SU-DHL-6 (cell line): ENCODE measurements around the gene CACNA1C.

ENCODE experiments used
- H2AFZ ChIP-seq: fragments of 200-600 bp; sonication (generic); 2 replicates; pipeline ENCODE4 v1.6.1; 2014; ENCODE audit warnings: low read depth, mild to moderate bottlenecking, moderate library complexity, mixed read lengths, antibody characterized with exemption, low read length; ENCODE audit not compliant: severe bottlenecking
- H3F3A ChIP-seq: fragments of 200-600 bp; shearing (Covaris generic); 2 replicates; pipeline ENCODE4 v1.6.0; 2016; ENCODE audit warnings: antibody characterized with exemption, mild to moderate bottlenecking; ENCODE audit not compliant: insufficient read depth
- H3K27ac ChIP-seq: fragments of 200-600 bp; sonication (generic); 2 replicates; pipeline ENCODE4 v1.5.1; 2016; ENCODE audit warnings: low read depth, mild to moderate bottlenecking, low read length, moderate library complexity, mixed read lengths
- H3K27me3 ChIP-seq: fragments of 200-600 bp; sonication (generic), shearing (Covaris generic); 2 replicates; pipeline ENCODE4 v1.6.0; 2014; ENCODE audit warnings: mild to moderate bottlenecking, low read length
- H3K36me3 ChIP-seq: fragments of 200-600 bp; sonication (generic); 2 replicates; pipeline ENCODE4 v1.6.1; 2014; ENCODE audit warnings: mild to moderate bottlenecking, low read length, mixed read lengths
- H3K4me2 ChIP-seq: fragments of 300-600, 200-600 bp; shearing (Covaris generic), sonication (generic); 2 replicates; pipeline ENCODE4 v1.6.0; 2014; ENCODE audit warnings: low read length, low read depth, mild to moderate bottlenecking; ENCODE audit not compliant: poor library complexity, severe bottlenecking
- H3K4me3 ChIP-seq: fragments of 200-600 bp; sonication (generic); 2 replicates; pipeline ENCODE4 v1.5.1; 2014; ENCODE audit warnings: antibody characterized with exemption, low read length, mild to moderate bottlenecking, mixed read lengths; ENCODE audit not compliant: insufficient read depth, poor library complexity, severe bottlenecking
- H3K79me2 ChIP-seq: fragments of 200-600 bp; sonication (generic); 2 replicates; pipeline ENCODE4 v1.6.1; 2014; ENCODE audit warnings: mild to moderate bottlenecking, low read length, moderate library complexity; ENCODE audit not compliant: insufficient read depth
- H3K9ac ChIP-seq: fragments of 200-600 bp; sonication (generic); 2 replicates; pipeline ENCODE4 v1.7.0; 2014; ENCODE audit warnings: mild to moderate bottlenecking, low read length
- H3K9me2 ChIP-seq: fragments of 200-600 bp; sonication (generic); replicated peaks from 2 replicates; pipeline ENCODE4 v1.6.1; 2014; ENCODE audit warnings: low read length; ENCODE audit not compliant: insufficient read depth
- H3K9me3 ChIP-seq: fragments of 200-600 bp; sonication (generic); 2 replicates; pipeline ENCODE4 v1.6.1; 2014; ENCODE audit warnings: low read length, mixed read lengths; ENCODE audit not compliant: insufficient read depth
- H4K20me1 ChIP-seq: fragments of 200-600 bp; sonication (generic); 2 replicates; pipeline ENCODE4 v1.6.1; 2014; ENCODE audit warnings: low read depth, mild to moderate bottlenecking, antibody characterized with exemption, low read length, moderate library complexity, mixed read lengths
- CTCF ChIP-seq: fragments of 200-600 bp; sonication (generic); IDR thresholded peaks from one replicate; pipeline ENCODE4 v1.5.1; 2017; ENCODE audit warnings: antibody characterized with exemption, mild to moderate bottlenecking, low read length, moderate library complexity; ENCODE audit not compliant: insufficient read depth, poor library complexity, severe bottlenecking
- EZH2phosphoT487 ChIP-seq: fragments of 200-600 bp; sonication (generic), shearing (Covaris generic); conservative IDR thresholded peaks from 2 replicates; pipeline ENCODE4 v1.6.1; 2018; ENCODE audit warnings: mild to moderate bottlenecking, antibody characterized with exemption, low read length, moderate library complexity, mixed read lengths

Gene CACNA1C

GRCh38 chr12:2248087-2248900 is 195.5 kb downstream of the CACNA1C start:
- H3K4me3 ChIP-seq, result peak overlapping the region; percentile 12
- H3K9ac ChIP-seq, result peak overlapping the region; percentile 69
- H2AFZ ChIP-seq, result no peak overlapping the region
- no peaks in the 10 kb centered on the region for H3K36me3 ChIP-seq
- no peaks in the 10 kb centered on the region for H3K27me3 ChIP-seq
- H3F3A ChIP-seq, result peaks cover 53% of the 10 kb centered on the region
- H3K9me2 ChIP-seq, result no peaks in the 10 kb centered on the region
- H4K20me1 ChIP-seq, result no peaks in the 10 kb centered on the region
- H3K79me2 ChIP-seq, result no peaks in the 10 kb centered on the region
- H3K4me2 ChIP-seq, result peak overlapping the region; percentile 73
- H3K9me3 ChIP-seq, result no peaks in the 10 kb centered on the region
- TF ChIP-seq EZH2phosphoT487 (no peak), CTCF (no peak)
- H3K27ac ChIP-seq, result peak overlapping the region; percentile 99

GRCh38 chr12:2248901-2249381 is 196.2 kb downstream of the CACNA1C start:
- Histone ChIP-seq H3K9me3 (no peaks in the 10 kb centered on the region), H4K20me1 (no peaks in the 10 kb centered on the region), H3K27me3 (no peaks in the 10 kb centered on the region), H3F3A (peaks cover 53% of the 10 kb centered on the region), H3K9me2 (no peaks in the 10 kb centered on the region), H3K27ac (peak overlapping the region; percentile 99), H3K79me2 (no peaks in the 10 kb centered on the region), H3K36me3 (no peaks in the 10 kb centered on the region), H2AFZ (no peak overlapping the region), H3K4me3 (peak overlapping the region; percentile 12), H3K9ac (peak overlapping the region; percentile 69), H3K4me2 (peak overlapping the region; percentile 73)
- TF ChIP-seq EZH2phosphoT487, result no peak
- no peak for TF ChIP-seq CTCF

GRCh38 chr12:2250797-2251196 is 198.0 kb downstream of the CACNA1C start:
- Histone ChIP-seq H3K79me2 (no peaks in the 10 kb centered on the region), H3K27ac (peak overlapping the region; percentile 99), H3K36me3 (no peaks in the 10 kb centered on the region), H2AFZ (no peak overlapping the region), H3K9me2 (no peaks in the 10 kb centered on the region), H3F3A (peaks cover 47% of the 10 kb centered on the region), H3K4me2 (peak overlapping the region; percentile 73), H3K4me3 (no peak overlapping the region), H3K27me3 (no peaks in the 10 kb centered on the region), H3K9me3 (no peaks in the 10 kb centered on the region), H4K20me1 (no peaks in the 10 kb centered on the region), H3K9ac (no peak overlapping the region)
- TF ChIP-seq EZH2phosphoT487 (no peak), CTCF (no peak)
